HepG2 (cell line): ENCODE measurements around the gene IFT22. TPM values are rescaled to one million over a fixed set of nuclear protein-coding genes. Genes with fewer than 3 reads are reported as not detected.

Experiments used
- ATAC-seq: fragments of 200-7000 bp; cut with Tn5 transposase; 3 replicates; pipeline ENCODE4 v1.9.1; 2020; ENCODE audit warnings: mild to moderate bottlenecking, moderate library complexity
- BruUV-seq: library from RNA; stranded (reverse); fragments of 400-500 nt; replicated peaks from 2 replicates; lab custom pipeline; 2021; lab: Mats Ljungman, UMichigan
- CTCF ChIA-PET: fragments of 300-600 bp; formaldehyde crosslinking; extraction: SDS; loops from one replicate; lab custom pipeline; 2021; ENCODE audit warnings: low total read pairs, inconsistent platforms, low intra/inter-chr PET ratio; lab: Yijun Ruan, JAX
- POLR2A ChIA-PET: fragments of 350-600 bp; sonication (Branson Sonifier 250); formaldehyde crosslinking; loops from one replicate; lab custom pipeline; 2020; ENCODE audit warnings: antibody characterized with exemption, inconsistent platforms; lab: Yijun Ruan, JAX
- DNase-seq: peaks from one replicate; pipeline ENCODE4 v3.0.0-alpha.2; 2015; ENCODE audit warnings: low spot score
- FAIRE-seq: peaks from 3 replicates; lab custom pipeline; 2011; peaks lifted over from hg19 to GRCh38; lab: Jason Lieb, UNC
- H2AFZ ChIP-seq: one replicate; pipeline ENCODE4 v1.6.1; 2011; ENCODE audit warnings: low read length, inconsistent platforms
- H3K27ac ChIP-seq: fragments of 300-600 bp; 3 replicates; pipeline ENCODE4 v1.8.0; 2011; ENCODE audit warnings: mixed run types, mild to moderate bottlenecking, mixed read lengths, low read length, inconsistent platforms; ENCODE audit not compliant: insufficient read depth; ENCODE audit errors: extremely low read length
- H3K27me3 ChIP-seq, 2 experiments: fragments of 200-600 bp in 1 of 2; 2 replicates in 1 of 2; 3 replicates in 1 of 2; pipeline versions ENCODE4 v1.6.0 to v1.8.0; 2011; ENCODE audit warnings: low read length in 2 of 2, mild to moderate bottlenecking in 2 of 2, moderate library complexity in 2 of 2, inconsistent platforms in 1 of 2; ENCODE audit not compliant: insufficient read depth in 2 of 2, control insufficient read depth in 1 of 2
- H3K36me3 ChIP-seq, 2 experiments: fragments of 200-600 bp in 1 of 2; replicated peaks in 1 of 2; 2 replicates in 1 of 2; 3 replicates in 1 of 2; pipeline versions ENCODE4 v1.5.1 to v1.8.0; 2011; ENCODE audit warnings: low read length in 2 of 2, inconsistent platforms in 1 of 2; ENCODE audit not compliant: insufficient read depth in 2 of 2, control insufficient read depth in 1 of 2
- H3K4me1 ChIP-seq: 2 replicates; pipeline ENCODE4 v1.5.1; 2012; ENCODE audit warnings: low read length, inconsistent platforms; ENCODE audit not compliant: insufficient read depth
- H3K4me2 ChIP-seq: 2 replicates; pipeline ENCODE4 v1.6.0; 2011; ENCODE audit warnings: low read depth, low read length, inconsistent platforms
- H3K4me3 ChIP-seq, 3 experiments: fragments of 200-600 bp in 1 of 3; sonication (generic), shearing (Covaris generic) in 1 of 3; replicated peaks in 1 of 3; 2 replicates each; pipeline ENCODE4 v1.5.1; 2011 to 2016; ENCODE audit warnings: low read length in 3 of 3, inconsistent platforms in 2 of 3, low read depth in 2 of 3, mild to moderate bottlenecking in 2 of 3, control low read depth in 1 of 3, mixed read lengths in 1 of 3; ENCODE audit not compliant: insufficient read depth in 1 of 3
- H3K79me2 ChIP-seq: one replicate; pipeline ENCODE4 v1.6.1; 2011; ENCODE audit warnings: low read length, inconsistent platforms; ENCODE audit not compliant: insufficient read depth
- H3K9ac ChIP-seq: 2 replicates; pipeline ENCODE4 v1.6.0; 2011; ENCODE audit warnings: mild to moderate bottlenecking, low read depth, low read length, inconsistent platforms; ENCODE audit not compliant: insufficient read depth
- H3K9me3 ChIP-seq: 2 replicates; pipeline ENCODE4 v1.5.1; 2012; ENCODE audit warnings: mild to moderate bottlenecking, low read length
- H4K20me1 ChIP-seq: 2 replicates; pipeline ENCODE4 v1.6.0; 2011; ENCODE audit warnings: inconsistent platforms, mild to moderate bottlenecking, low read length, moderate library complexity; ENCODE audit not compliant: insufficient read depth
- AHR ChIP-seq: IDR thresholded peaks from 2 replicates; pipeline ENCODE4 v1.6.1; 2018; ENCODE audit warnings: missing genetic modification reagents, missing compliant biosample characterization
- HNRNPUL1 ChIP-seq: fragments of 200-400 bp; formaldehyde crosslinking; IDR thresholded peaks from 2 replicates; pipeline ENCODE4 v1.6.1; 2017; ENCODE audit warnings: low read depth, mild to moderate bottlenecking, low read length, moderate library complexity
- NBN ChIP-seq: fragments of 450-650 bp; conservative IDR thresholded peaks from 2 replicates; pipeline ENCODE4 v1.6.1; 2017
- PBX2 ChIP-seq: IDR thresholded peaks from 2 replicates; pipeline ENCODE4 v1.6.1; 2016; ENCODE audit warnings: control low read depth
- REL ChIP-seq: sonication (generic); formaldehyde crosslinking; conservative IDR thresholded peaks from 2 replicates; pipeline ENCODE4 v1.8.0; 2022; ENCODE audit warnings: mild to moderate bottlenecking, missing genetic modification reagents, moderate library complexity
- TFE3 ChIP-seq: IDR thresholded peaks from 2 replicates; pipeline ENCODE4 v1.6.1; 2016
- ZBTB40 ChIP-seq, 2 experiments: fragments of 450-650 bp in 1 of 2; sonication (generic) in 1 of 2; formaldehyde crosslinking in 1 of 2; IDR thresholded peaks; 2 replicates each; pipeline versions ENCODE4 v1.6.1 to v1.8.0; 2016 to 2022; ENCODE audit warnings: antibody characterized with exemption in 1 of 2, mild to moderate bottlenecking in 1 of 2, missing genetic modification reagents in 1 of 2
- ZNF678 ChIP-seq: sonication (generic); formaldehyde crosslinking; IDR thresholded peaks from 2 replicates; pipeline ENCODE4 v1.4.0; 2020; ENCODE audit warnings: mild to moderate bottlenecking, missing genetic modification reagents
- ZNF740 ChIP-seq: sonication (generic); formaldehyde crosslinking; IDR thresholded peaks from 2 replicates; pipeline ENCODE4 v1.4.0; 2020; ENCODE audit warnings: missing genetic modification reagents
- ZNF766 ChIP-seq: sonication (generic); formaldehyde crosslinking; IDR thresholded peaks from 2 replicates; pipeline ENCODE4 v1.5.0; 2020; ENCODE audit warnings: missing genetic modification reagents, borderline replicate concordance
- ZNF782 ChIP-seq: sonication (generic); formaldehyde crosslinking; IDR thresholded peaks from 2 replicates; pipeline ENCODE4 v1.4.0; 2020; ENCODE audit warnings: missing genetic modification reagents, mild to moderate bottlenecking, borderline replicate concordance
- ZNF841 ChIP-seq: sonication (generic); formaldehyde crosslinking; IDR thresholded peaks from 2 replicates; pipeline ENCODE4 v1.8.1; 2023; ENCODE audit warnings: missing genetic modification reagents, borderline replicate concordance
- WGBS: methylation state at CpG from one replicate; pipeline ENCODE4 v1.1.6; 2017; ENCODE audit warnings: low lambda C conversion rate; 5-methylcytosine and 5-hydroxymethylcytosine counted together
- in situ Hi-C: cut with HindIII; loops from 2 replicates; pipeline ENCODE4 v1.10.0; 2017; ENCODE audit warnings: low pct_unique_long_range_greater_than_20kb; ENCODE audit not compliant: extremely low pct_ligation_motif_present
- intact Hi-C: fragments of 100-400 bp; cut with micrococcal nuclease; formaldehyde crosslinking; loops from one replicate; pipeline ENCODE4 v1.10.0; 2022; ENCODE audit not compliant: unreplicated experiment
- polyA plus RNA-seq, 8 experiments: library from polyadenylated mRNA; depleted of rRNA in 3 of 8; stranded (reverse) in 7 of 8; unstranded in 1 of 8; fragments of >200 nt; fragmentation: Illumina TruSeq in 4 of 8; extraction: Trizol in 4 of 8; gene quantifications; 2 replicates each; pipeline versions ENCODE4 v1.2.1 to v1.2.3, GENCODE V29; 2011 to 2016; ENCODE audit warnings: low read depth in 4 of 8, missing spikeins in 1 of 8, mixed read lengths in 1 of 8; ENCODE audit not compliant: insufficient read depth in 1 of 8
- total RNA-seq, 5 experiments: library from RNA; depleted of rRNA; stranded (reverse); fragments of >200 nt; fragmentation: Illumina TruSeq; extraction: Trizol; gene quantifications; 2 replicates each; pipeline ENCODE4 v1.2.3, GENCODE V29; 2016; ENCODE audit warnings: low read depth in 1 of 5

The IFT22 gene
- total and polyA plus RNA-seq, 2 of the 13 experiments (the other 11 are each of a cell fraction or from before 2014, with no cell fraction given): 8.9 to 14.5 TPM

- Histone ChIP-seq H4K20me1 (no peaks in the 10 kb centered on the region), H3K9ac (no peak overlapping the region), H3K79me2 (no peaks in the 10 kb centered on the region), H3K4me1 (no peaks in the 10 kb centered on the region), H3K27ac (no peak overlapping the region), H2AFZ (no peak overlapping the region), H3K4me3 (no peak overlapping the region), H3K4me2 (no peak overlapping the region), H3K27me3 (no peaks in the 10 kb centered on the region), H3K36me3 (no peaks in the 10 kb centered on the region), H3K9me3 (no peaks in the 10 kb centered on the region)
- ATAC-seq: no peak
- no peak for FAIRE-seq
- no TSS peak for BruUV-seq
- POLR2A ChIA-PET: no interaction called here
- DNase-seq: no peak
- in situ Hi-C loops (loop anchor here (25.0 kb wide), 1 partner anchor 390 kb away; the partner anchor contains the start of genes ACHE, SRRT and UFSP1), intact Hi-C loops (no loop called here)
- TF ChIP-seq ZNF678: no peak
- TF ChIP-seq AHR (CRISPR knock-in tag): no peak
- TF ChIP-seq TFE3 (CRISPR knock-in tag): no peak
- TF ChIP-seq PBX2 (CRISPR knock-in tag): no peak
- no peak for TF ChIP-seq ZNF766 (CRISPR knock-in tag)
- no peak for TF ChIP-seq REL (CRISPR knock-in tag)
- no peak for TF ChIP-seq ZNF740 (CRISPR knock-in tag)
- no peak for TF ChIP-seq ZNF841 (CRISPR knock-in tag)
- no peak for TF ChIP-seq NBN
- no peak for TF ChIP-seq HNRNPUL1
- no peak for TF ChIP-seq ZNF782 (CRISPR knock-in tag)
- TF ChIP-seq ZBTB40 (IDR thresholded peaks at IDR 0.05): no peak
- TF ChIP-seq ZBTB40 (CRISPR knock-in tag; IDR thresholded peaks at IDR 0.05): no peak
- WGBS: 53% methylated on average over 8 of the region's 9 CpGs
- CTCF ChIA-PET: no interaction called here
These were observed 44.5 kb downstream of the IFT22 start for GRCh38 chr7:101277155-101277554.
